Measurements from ENCODE around the gene METTL5.
A peak's percentile ranks its signal among the peaks of the same experiment; 100 is the strongest.
"Not testable (repeated sequence)": the region's sequence is repeated elsewhere in the genome, so short reads cannot be mapped to it uniquely, and the experiment has no call there.

METTL5 gene

DNA sequence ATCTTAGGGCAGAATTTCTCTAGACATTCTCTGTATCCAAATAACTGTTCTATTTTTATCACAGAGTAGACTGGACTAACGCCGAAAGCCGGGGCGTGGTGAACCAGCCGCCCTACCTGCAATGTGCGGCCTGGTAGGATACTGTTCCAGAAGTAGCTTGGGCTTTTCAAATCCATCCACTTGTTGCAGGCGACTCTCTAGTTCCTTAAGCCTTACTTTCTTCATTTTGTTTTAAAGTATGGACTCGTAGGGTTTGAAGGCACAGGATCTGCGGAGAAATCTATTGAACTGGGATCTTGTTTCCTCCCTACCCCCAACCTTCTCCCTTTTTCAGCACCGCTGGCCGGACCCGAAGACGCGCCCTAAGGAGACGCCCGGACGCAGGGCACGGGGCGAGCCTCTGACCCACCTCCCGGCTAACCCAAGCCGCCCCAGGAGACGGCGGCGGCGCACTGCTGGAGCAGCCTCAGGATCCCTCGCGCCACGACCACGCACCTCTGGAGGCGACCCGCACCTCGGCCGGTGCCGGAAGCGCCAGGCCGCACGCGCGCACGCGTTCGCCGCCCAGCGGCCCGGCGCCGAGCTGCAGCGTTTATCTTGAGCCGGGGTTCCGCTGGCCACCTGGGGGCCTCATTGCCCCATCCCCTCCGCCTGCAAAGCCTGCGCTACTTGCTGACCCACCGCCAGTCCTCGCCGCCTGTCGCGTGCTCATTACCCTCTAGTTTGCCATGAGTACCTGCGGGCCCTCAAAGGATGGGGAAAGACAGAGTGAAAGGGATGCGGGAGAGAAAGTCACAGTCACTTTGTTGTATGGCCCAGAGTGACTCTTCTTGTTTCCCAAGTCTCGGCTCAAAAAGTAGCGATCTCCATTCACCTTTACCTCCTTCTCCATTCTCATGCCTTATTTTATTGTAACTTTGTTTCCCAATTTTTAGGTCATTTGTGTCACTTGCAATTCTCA lies at the start of gene METTL5:
Gene METTL5 (minus strand): TSS at position 533 of the 961 bp plus-strand sequence. CDS start 308 bp downstream, at position 225.
- H3K4me3 ChIP-seq (ENCODE audit: severe bottlenecking) = peak within 1 kb of the TSS; percentile 71
- peak; percentile 77 for DNase-seq (ENCODE audit: low spot score)
- H3K9me3 ChIP-seq (ENCODE audit: severe bottlenecking) = no peaks in the 10 kb centered on the region

DNA sequence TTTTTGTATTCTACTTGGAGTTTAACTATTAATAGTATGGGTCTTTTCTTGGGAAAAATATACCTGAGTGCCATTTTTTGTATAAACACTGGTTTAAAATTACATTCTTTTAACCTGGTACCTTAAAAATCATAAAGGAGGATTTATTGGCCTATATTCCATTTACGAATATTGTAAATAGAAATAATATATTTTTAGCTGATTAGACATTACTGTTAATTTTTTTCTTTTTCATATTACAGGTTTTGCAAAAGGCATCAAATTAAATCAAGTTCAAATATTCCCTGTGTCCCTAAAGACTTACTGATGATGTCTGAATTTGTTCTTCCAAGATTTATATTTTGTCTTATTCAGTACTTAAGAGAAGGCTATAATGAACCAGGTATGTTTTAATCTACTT lies 47.3 kb upstream of the METTL5 start:
- Histone ChIP-seq H3K9me3 (ENCODE audit: severe bottlenecking) (no peaks in the 10 kb centered on the region), H3K36me3 (ENCODE audit: low read depth) (peaks cover 4% of the 10 kb centered on the region; the same call in 1 of the 2 replicates), H3K27me3 (ENCODE audit: insufficient read depth, poor library complexity, severe bottlenecking) (no peaks in the 10 kb centered on the region), H3K27ac (ENCODE audit: poor library complexity, severe bottlenecking) (no peak overlapping the region), H3K4me3 (ENCODE audit: severe bottlenecking) (no peak overlapping the region), H3K4me1 (ENCODE audit: insufficient read depth, poor library complexity, severe bottlenecking) (no peaks in the 10 kb centered on the region)
- no peak for ATAC-seq (ENCODE audit: low read depth)
- TF ChIP-seq, protein P1, sequence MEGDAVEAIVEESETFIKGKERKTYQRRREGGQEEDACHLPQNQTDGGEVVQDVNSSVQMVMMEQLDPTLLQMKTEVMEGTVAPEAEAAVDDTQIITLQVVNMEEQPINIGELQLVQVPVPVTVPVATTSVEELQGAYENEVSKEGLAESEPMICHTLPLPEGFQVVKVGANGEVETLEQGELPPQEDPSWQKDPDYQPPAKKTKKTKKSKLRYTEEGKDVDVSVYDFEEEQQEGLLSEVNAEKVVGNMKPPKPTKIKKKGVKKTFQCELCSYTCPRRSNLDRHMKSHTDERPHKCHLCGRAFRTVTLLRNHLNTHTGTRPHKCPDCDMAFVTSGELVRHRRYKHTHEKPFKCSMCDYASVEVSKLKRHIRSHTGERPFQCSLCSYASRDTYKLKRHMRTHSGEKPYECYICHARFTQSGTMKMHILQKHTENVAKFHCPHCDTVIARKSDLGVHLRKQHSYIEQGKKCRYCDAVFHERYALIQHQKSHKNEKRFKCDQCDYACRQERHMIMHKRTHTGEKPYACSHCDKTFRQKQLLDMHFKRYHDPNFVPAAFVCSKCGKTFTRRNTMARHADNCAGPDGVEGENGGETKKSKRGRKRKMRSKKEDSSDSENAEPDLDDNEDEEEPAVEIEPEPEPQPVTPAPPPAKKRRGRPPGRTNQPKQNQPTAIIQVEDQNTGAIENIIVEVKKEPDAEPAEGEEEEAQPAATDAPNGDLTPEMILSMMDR (IDR thresholded peaks at IDR 0.05; ENCODE audit: poor library complexity, severe bottlenecking) = no peak
- no peak for DNase-seq (ENCODE audit: low spot score)

More for the DNA sequence above, at the start of gene METTL5:
- Histone ChIP-seq H3K4me1 (ENCODE audit: insufficient read depth, poor library complexity, severe bottlenecking) (peaks cover 32% of the 10 kb centered on the region), H3K27me3 (ENCODE audit: insufficient read depth, poor library complexity, severe bottlenecking) (no peaks in the 10 kb centered on the region), H3K36me3 (ENCODE audit: low read depth) (peaks cover 37% of the 10 kb centered on the region), H3K27ac (ENCODE audit: poor library complexity, severe bottlenecking) (peak within 1 kb of the TSS; percentile 78)
- TF ChIP-seq, protein P1 (IDR thresholded peaks at IDR 0.05; ENCODE audit: poor library complexity, severe bottlenecking) = peak; percentile 98
- ATAC-seq (ENCODE audit: low read depth) = peak; percentile 54

DNA sequence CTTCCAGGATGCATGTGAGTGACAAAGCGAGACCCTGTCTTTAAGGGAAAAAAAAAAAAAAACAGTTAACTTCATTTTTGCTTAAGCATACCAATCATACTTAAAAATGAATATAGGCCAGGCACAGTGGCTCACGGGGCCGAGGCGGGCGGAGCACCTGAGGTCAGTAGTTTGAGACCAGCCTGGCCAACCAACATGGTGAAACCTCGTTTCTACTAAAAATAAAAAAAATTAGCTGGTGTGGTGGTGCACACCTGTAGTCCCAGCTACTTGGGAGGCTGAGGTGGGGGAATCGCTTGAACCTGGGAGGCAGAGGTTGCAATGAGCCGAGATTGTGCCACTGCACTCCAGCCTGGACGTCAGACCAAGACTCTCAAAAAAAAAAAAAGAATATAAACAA lies 46.7 kb upstream of the METTL5 start:
- ATAC-seq (ENCODE audit: low read depth); H3K36me3 ChIP-seq (ENCODE audit: low read depth); H3K9me3 ChIP-seq (ENCODE audit: severe bottlenecking); H3K27me3 ChIP-seq (ENCODE audit: insufficient read depth, poor library complexity, severe bottlenecking); H3K27ac ChIP-seq (ENCODE audit: poor library complexity, severe bottlenecking); H3K4me1 ChIP-seq (ENCODE audit: insufficient read depth, poor library complexity, severe bottlenecking); H3K4me3 ChIP-seq (ENCODE audit: severe bottlenecking); DNase-seq (ENCODE audit: low spot score): not testable (repeated sequence)

DNA sequence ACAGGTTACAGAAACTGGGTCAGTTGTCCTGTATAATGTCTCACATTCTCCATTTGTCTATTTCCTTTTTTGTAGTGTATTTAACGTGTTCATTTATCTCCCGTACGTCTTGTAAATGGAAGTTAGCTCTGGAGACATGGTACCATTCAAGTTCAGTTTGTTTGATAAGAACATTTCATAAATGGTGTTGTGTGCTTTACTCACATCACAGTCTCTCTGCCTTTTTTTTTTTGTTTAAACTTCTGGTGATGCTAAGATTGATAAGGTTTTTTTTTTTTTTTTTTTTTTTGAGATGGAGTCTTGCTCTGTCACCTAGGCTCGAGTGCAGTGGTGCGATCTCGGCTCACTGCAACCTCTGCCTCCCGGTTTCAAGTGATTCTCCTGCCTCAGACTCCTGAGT lies 44.2 kb upstream of the METTL5 start:
- H3K27me3 ChIP-seq (ENCODE audit: insufficient read depth, poor library complexity, severe bottlenecking) = no peaks in the 10 kb centered on the region
- no peak overlapping the region for H3K4me3 ChIP-seq (ENCODE audit: severe bottlenecking)
- no peak for ATAC-seq (ENCODE audit: low read depth)
- TF ChIP-seq, protein P1 (IDR thresholded peaks at IDR 0.05; ENCODE audit: poor library complexity, severe bottlenecking) = no peak
- no peaks in the 10 kb centered on the region for H3K9me3 ChIP-seq (ENCODE audit: severe bottlenecking)
- H3K36me3 ChIP-seq (ENCODE audit: low read depth) = no peaks in the 10 kb centered on the region
- DNase-seq (ENCODE audit: low spot score) = no peak
- H3K4me1 ChIP-seq (ENCODE audit: insufficient read depth, poor library complexity, severe bottlenecking) = no peaks in the 10 kb centered on the region
- no peak overlapping the region for H3K27ac ChIP-seq (ENCODE audit: poor library complexity, severe bottlenecking)

DNA sequence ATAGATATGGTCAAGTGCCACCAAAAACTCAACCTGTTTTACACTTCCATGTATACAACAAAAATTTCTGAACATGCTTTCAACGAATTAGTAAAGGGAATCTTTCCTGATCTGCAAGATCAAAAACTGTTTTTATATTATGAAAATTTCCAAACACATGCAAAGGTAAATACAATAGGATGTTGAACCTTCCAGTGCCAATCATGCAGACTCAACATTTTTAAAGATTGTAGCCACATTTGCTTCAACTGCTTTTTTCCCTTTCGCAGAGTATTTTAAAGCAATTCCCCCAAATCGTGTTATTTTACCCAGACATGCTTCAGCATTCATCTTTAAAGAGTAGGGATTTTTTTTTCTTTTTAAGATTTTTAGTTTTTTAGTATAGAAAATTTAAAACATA lies 42.9 kb upstream of the METTL5 start:
- Histone ChIP-seq H3K4me1 (ENCODE audit: insufficient read depth, poor library complexity, severe bottlenecking) (no peaks in the 10 kb centered on the region), H3K27ac (ENCODE audit: poor library complexity, severe bottlenecking) (no peak overlapping the region), H3K36me3 (ENCODE audit: low read depth) (no peaks in the 10 kb centered on the region), H3K4me3 (ENCODE audit: severe bottlenecking) (no peak overlapping the region), H3K27me3 (ENCODE audit: insufficient read depth, poor library complexity, severe bottlenecking) (no peaks in the 10 kb centered on the region), H3K9me3 (ENCODE audit: severe bottlenecking) (no peaks in the 10 kb centered on the region)
- TF ChIP-seq, protein P1 (IDR thresholded peaks at IDR 0.05; ENCODE audit: poor library complexity, severe bottlenecking) = no peak
- ATAC-seq (ENCODE audit: low read depth) (no peak), DNase-seq (ENCODE audit: low spot score) (no peak)

DNA sequence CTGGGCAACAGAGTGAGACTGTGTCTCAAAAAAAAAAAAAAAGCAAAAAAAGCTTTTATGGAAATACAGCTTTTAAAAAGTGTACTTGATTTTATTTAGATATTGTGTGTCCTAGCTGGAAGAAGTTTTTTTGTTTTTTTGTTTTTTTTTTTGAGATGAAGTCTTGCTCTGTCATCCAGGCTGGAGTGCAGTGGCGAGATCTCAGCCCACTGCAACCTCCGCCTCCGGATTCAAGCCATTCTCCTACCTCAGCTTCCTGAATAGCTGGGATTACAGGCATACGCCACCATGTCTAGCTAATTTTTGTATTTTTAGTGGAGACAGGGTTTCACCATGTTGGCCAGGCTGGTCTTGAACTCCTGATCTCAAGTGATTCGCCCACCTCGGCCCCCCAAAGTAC lies 41.5 kb upstream of the METTL5 start:
- not testable (repeated sequence) for DNase-seq (ENCODE audit: low spot score); H3K9me3 ChIP-seq (ENCODE audit: severe bottlenecking); H3K36me3 ChIP-seq (ENCODE audit: low read depth); H3K4me3 ChIP-seq (ENCODE audit: severe bottlenecking); H3K27ac ChIP-seq (ENCODE audit: poor library complexity, severe bottlenecking); H3K27me3 ChIP-seq (ENCODE audit: insufficient read depth, poor library complexity, severe bottlenecking); ATAC-seq (ENCODE audit: low read depth); H3K4me1 ChIP-seq (ENCODE audit: insufficient read depth, poor library complexity, severe bottlenecking)
